GM12878 (cell line): ENCODE data around the gene GPRIN2. TPM values are rescaled to one million over a fixed set of nuclear protein-coding genes. Genes with fewer than 3 reads are reported as not detected.
"Not testable (repeated sequence)": the region's sequence is repeated elsewhere in the genome, so short reads cannot be mapped to it uniquely, and the experiment has no call there.

Experiments
- ATAC-seq: fragments of 200-7000 bp; cut with Tn5 transposase; 3 replicates; pipeline ENCODE4 v1.9.1; 2020; ENCODE audit warnings: mild to moderate bottlenecking, moderate library complexity
- BruUV-seq: library from RNA; stranded (reverse); fragments of 400-500 nt; replicated peaks from 2 replicates; lab custom pipeline; 2021; lab: Mats Ljungman, UMichigan
- CTCF ChIA-PET: fragments of 300-600 bp; sonication (Branson Sonifier 250); formaldehyde crosslinking; extraction: SDS; loops from one replicate; lab custom pipeline; 2021; ENCODE audit warnings: inconsistent platforms; lab: Yijun Ruan, JAX
- POLR2A ChIA-PET: fragments of 350-600 bp; formaldehyde crosslinking; extraction: SDS; loops from one replicate; lab custom pipeline; 2021; ENCODE audit warnings: inconsistent platforms; lab: Charles Lee
- RAD21 ChIA-PET: fragments of 300-600 bp; sonication (Branson Sonifier 250); formaldehyde crosslinking; loops from one replicate; lab custom pipeline; 2023; ENCODE audit warnings: antibody characterized with exemption; ENCODE audit not compliant: unreplicated experiment; lab: Charles Lee
- SMC1A ChIA-PET: fragments of 300-600 bp; sonication (Branson Sonifier 250); formaldehyde crosslinking; loops from one replicate; lab custom pipeline; 2023; ENCODE audit not compliant: unreplicated experiment, uncharacterized antibody; lab: Charles Lee
- DNase-seq: peaks from one replicate; pipeline ENCODE4 v3.0.0-alpha.2; 2011; ENCODE audit warnings: low read depth, low spot score
- FAIRE-seq: peaks from 3 replicates; lab custom pipeline; 2011; peaks lifted over from hg19 to GRCh38; lab: Jason Lieb, UNC
- H2AFZ ChIP-seq: 2 replicates; pipeline ENCODE4 v1.6.0; 2011; ENCODE audit warnings: low read depth, low read length, control low read depth; ENCODE audit not compliant: control insufficient read depth
- H3K27ac ChIP-seq: 2 replicates; pipeline ENCODE4 v1.5.1; 2011; ENCODE audit warnings: control low read depth; ENCODE audit not compliant: control insufficient read depth, insufficient read depth
- H3K27me3 ChIP-seq, 2 experiments: replicated peaks in 1 of 2; 2 replicates each; pipeline versions ENCODE4 v1.6.0 to v1.6.1; 2011; ENCODE audit warnings: low read length in 1 of 2; ENCODE audit not compliant: control insufficient read depth in 2 of 2, insufficient read depth in 2 of 2
- H3K36me3 ChIP-seq, 2 experiments: 2 replicates each; pipeline ENCODE4 v1.5.1; 2011; ENCODE audit warnings: low read length in 1 of 2; ENCODE audit not compliant: control insufficient read depth in 2 of 2, insufficient read depth in 2 of 2
- H3K4me1 ChIP-seq: 2 replicates; pipeline ENCODE4 v1.6.1; 2011; ENCODE audit warnings: mild to moderate bottlenecking, low read length, moderate library complexity, mixed read lengths; ENCODE audit not compliant: control insufficient read depth, insufficient read depth
- H3K4me2 ChIP-seq: 2 replicates; pipeline ENCODE4 v1.6.0; 2011; ENCODE audit warnings: control low read depth; ENCODE audit not compliant: control insufficient read depth, insufficient read depth
- H3K4me3 ChIP-seq: fragments of 200-600 bp; sonication (generic); 2 replicates; pipeline ENCODE4 v1.5.1; 2016
- H3K79me2 ChIP-seq: 2 replicates; pipeline ENCODE4 v1.6.0; 2011; ENCODE audit warnings: low read length; ENCODE audit not compliant: control insufficient read depth, insufficient read depth
- H3K9ac ChIP-seq: 2 replicates; pipeline ENCODE4 v1.8.0; 2011; ENCODE audit warnings: low read length, control low read depth, mixed read lengths; ENCODE audit not compliant: control insufficient read depth, insufficient read depth
- H3K9me3 ChIP-seq: replicated peaks from 3 replicates; pipeline ENCODE4 v1.5.1; 2011; ENCODE audit warnings: mild to moderate bottlenecking, low read length; ENCODE audit not compliant: control insufficient read depth, insufficient read depth
- H4K20me1 ChIP-seq: 2 replicates; pipeline ENCODE4 v1.6.0; 2011; ENCODE audit not compliant: control insufficient read depth, insufficient read depth
- CHD4 ChIP-seq: fragments of 200-600 bp; sonication (generic); IDR thresholded peaks from 2 replicates; pipeline ENCODE4 v1.6.1; 2016; ENCODE audit warnings: mild to moderate bottlenecking
- IRF4 ChIP-seq: IDR thresholded peaks from 2 replicates; pipeline ENCODE4 v1.6.1; 2011; ENCODE audit warnings: low read depth, low read length
- KAT2A ChIP-seq: conservative IDR thresholded peaks from 2 replicates; pipeline ENCODE4 v1.6.1; 2011; ENCODE audit warnings: low read depth, low read length; ENCODE audit not compliant: control insufficient read depth
- NFYA ChIP-seq: IDR thresholded peaks from 2 replicates; pipeline ENCODE4 v1.6.1; 2011; ENCODE audit warnings: low read depth, mild to moderate bottlenecking, low read length, improper control_type of control experiment, borderline replicate concordance
- PKNOX1 ChIP-seq: fragments of 450-650 bp; IDR thresholded peaks from 2 replicates; pipeline ENCODE4 v1.6.1; 2016; ENCODE audit warnings: mild to moderate bottlenecking
- POLR2AphosphoS2 ChIP-seq: IDR thresholded peaks from 2 replicates; pipeline ENCODE4 v1.6.1; 2011; ENCODE audit warnings: low read depth, mild to moderate bottlenecking, low read length, improper control_type of control experiment, moderate library complexity
- WGBS: methylation state at CpG from one replicate; pipeline ENCODE4 v1.1.6; 2016; ENCODE audit warnings: low lambda C conversion rate; ENCODE audit not compliant: insufficient replicate concordance, insufficient coverage; ENCODE audit errors: missing lambda C conversion rate; 5-methylcytosine and 5-hydroxymethylcytosine counted together
- in situ Hi-C: fragments of 300-500 bp; cut with MboI; formaldehyde crosslinking; loops from 9 replicates; pipeline ENCODE4 v1.14.3; 2018; ENCODE audit warnings: mixed read lengths
- intact Hi-C: fragments of 100-400 bp; cut with micrococcal nuclease; formaldehyde crosslinking; loops from one replicate; pipeline ENCODE4 v1.14.2; 2022; ENCODE audit not compliant: unreplicated experiment
- polyA plus RNA-seq, 11 experiments: library from polyadenylated mRNA; depleted of rRNA in 4 of 11; unstranded in 6 of 11; stranded (reverse) in 5 of 11; fragments of >200 nt; fragmentation: Nextera tagmentation in 4 of 11; fragmentation: Illumina TruSeq in 1 of 11; extraction: Ambion mirVana in 4 of 11; extraction: Trizol in 1 of 11; gene quantifications; 1 replicate in 1 of 11; 2 replicates in 10 of 11; pipeline versions ENCODE4 v1.2.1 to v1.2.3, GENCODE V29; 2011 to 2016; ENCODE audit warnings: inconsistent platforms in 2 of 11, missing spikeins in 2 of 11, low read depth in 1 of 11
- total RNA-seq, 4 experiments: library from RNA; depleted of rRNA in 3 of 4; stranded (reverse); fragments of >200 nt in 3 of 4; fragmentation: Illumina TruSeq in 1 of 4; extraction: Trizol in 1 of 4; gene quantifications; 2 replicates each; pipeline versions ENCODE4 v1.2.1 to v1.2.3, GENCODE V29; 2013 to 2021

The GPRIN2 gene
- total and polyA plus RNA-seq, 10 of the 15 experiments (the other 5 are each of a cell fraction or from before 2014, with no cell fraction given) = 0.13 TPM; not detected in 9

- intact Hi-C loops = no loop called here
- POLR2A ChIA-PET = no interaction called here
Observed at GRCh38 chr10:46534828-46535524, 21.5 kb downstream of the GPRIN2 start.

GRCh38 chr10:46532256-46532655 lies 24.2 kb downstream of the GPRIN2 start:
- H4K20me1 ChIP-seq, SMC1A ChIA-PET, H3K4me1 ChIP-seq, ATAC-seq, H3K27ac ChIP-seq, DNase-seq, H3K9ac ChIP-seq, in situ Hi-C loops, FAIRE-seq, H2AFZ ChIP-seq, intact Hi-C loops, H3K79me2 ChIP-seq, H3K9me3 ChIP-seq, POLR2A ChIA-PET, H3K36me3 ChIP-seq, H3K27me3 ChIP-seq, H3K4me3 ChIP-seq, H3K4me2 ChIP-seq, BruUV-seq: not testable (repeated sequence)
- CTCF ChIA-PET = interaction anchor here (1.8 kb wide), 1 partner anchor 12 kb away, joined by 5 read pairs; no protein-coding TSS in a partner anchor
- 0% methylated on average over 1 of the region's 1 CpG for WGBS
- RAD21 ChIA-PET = interaction anchor here (0.6 kb wide), 1 partner anchor 522 kb away, joined by 3 read pairs; no protein-coding TSS in a partner anchor

More at GRCh38 chr10:46534828-46535524, 21.5 kb downstream of the GPRIN2 start:
- FAIRE-seq (no peak), ATAC-seq (no peak), DNase-seq (no peak)
- no peaks in the 10 kb centered on the region for H3K36me3 ChIP-seq
- no peak overlapping the region for H3K27ac ChIP-seq
- no peaks in the 10 kb centered on the region for H3K79me2 ChIP-seq
- H3K9me3 ChIP-seq = no peaks in the 10 kb centered on the region
- no peaks in the 10 kb centered on the region for H4K20me1 ChIP-seq
- TF ChIP-seq CHD4 (no peak), KAT2A (no peak), IRF4 (no peak), NFYA (no peak), PKNOX1 (no peak), POLR2AphosphoS2 (no peak)
- no peaks in the 10 kb centered on the region for H3K4me1 ChIP-seq
- CTCF ChIA-PET = no interaction called here
- no peak overlapping the region for H2AFZ ChIP-seq
- BruUV-seq = no TSS peak
- H3K27me3 ChIP-seq = 0 out of 4 replicates have a peak, but pooled peaks cover 0 to 2% of the 10 kb centered on the region in 2 experiments
- in situ Hi-C loops = no loop called here
- WGBS = 39% methylated on average over 6 of the region's 6 CpGs
- SMC1A ChIA-PET = no interaction called here
- H3K9ac ChIP-seq = no peak overlapping the region
- H3K4me2 ChIP-seq = no peak overlapping the region
- RAD21 ChIA-PET = no interaction called here
- no peak overlapping the region for H3K4me3 ChIP-seq
